ENCODE results near the gene FADS1. TPM values are rescaled to one million over a fixed set of nuclear protein-coding genes. Genes with fewer than 3 reads are reported as not detected.

The FADS1 gene
- total RNA-seq: 100 to 1,000 TPM in 1 of 4 donors, 10 to 100 TPM in 3; 25.4 to 209 (median 62.5) TPM

DNA sequence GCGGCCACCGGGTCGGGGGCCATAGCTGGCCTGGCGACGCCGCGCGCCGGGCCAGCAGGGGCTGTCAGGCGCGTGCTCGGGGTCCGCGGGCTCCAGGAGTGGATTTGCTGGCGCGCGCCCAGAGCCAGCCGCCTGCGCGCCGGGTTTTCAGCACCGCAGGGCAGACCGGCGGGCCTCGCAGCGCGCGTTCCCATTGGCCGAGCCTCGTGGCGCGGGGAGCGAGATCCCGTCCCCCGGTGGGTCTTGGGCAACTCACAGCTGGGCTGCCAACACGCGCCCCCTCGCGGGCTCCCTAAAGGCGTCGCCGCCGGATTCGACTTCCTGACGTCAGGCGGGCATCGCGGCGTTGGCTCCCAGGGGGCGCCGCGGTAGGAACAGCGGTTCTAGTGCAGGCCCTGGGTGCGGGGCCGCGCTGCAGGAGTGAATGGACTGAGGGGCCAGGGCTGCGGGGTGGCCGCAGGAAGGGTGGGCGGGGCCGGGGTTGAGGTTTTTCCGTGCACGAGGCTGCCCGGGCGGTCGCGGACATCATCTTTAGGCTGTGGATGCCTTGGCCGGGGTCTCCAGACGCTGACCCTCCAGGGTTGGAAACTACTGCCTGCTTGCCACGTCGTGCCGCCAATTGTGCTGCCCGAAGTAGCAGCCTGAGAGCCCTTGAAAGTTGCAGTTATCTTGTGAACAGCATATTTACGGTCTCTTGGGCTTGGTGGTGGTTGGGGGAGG lies at the start of gene FADS1:
TSS of gene FADS1 (minus strand) at position 268 of the 720 bp plus-strand sequence. CDS start at position 194, 74 bp downstream.
- peak; percentile 40 to 62 for TF ChIP-seq POLR2A (IDR thresholded peaks at IDR 0.05)
- TF ChIP-seq, protein P1, sequence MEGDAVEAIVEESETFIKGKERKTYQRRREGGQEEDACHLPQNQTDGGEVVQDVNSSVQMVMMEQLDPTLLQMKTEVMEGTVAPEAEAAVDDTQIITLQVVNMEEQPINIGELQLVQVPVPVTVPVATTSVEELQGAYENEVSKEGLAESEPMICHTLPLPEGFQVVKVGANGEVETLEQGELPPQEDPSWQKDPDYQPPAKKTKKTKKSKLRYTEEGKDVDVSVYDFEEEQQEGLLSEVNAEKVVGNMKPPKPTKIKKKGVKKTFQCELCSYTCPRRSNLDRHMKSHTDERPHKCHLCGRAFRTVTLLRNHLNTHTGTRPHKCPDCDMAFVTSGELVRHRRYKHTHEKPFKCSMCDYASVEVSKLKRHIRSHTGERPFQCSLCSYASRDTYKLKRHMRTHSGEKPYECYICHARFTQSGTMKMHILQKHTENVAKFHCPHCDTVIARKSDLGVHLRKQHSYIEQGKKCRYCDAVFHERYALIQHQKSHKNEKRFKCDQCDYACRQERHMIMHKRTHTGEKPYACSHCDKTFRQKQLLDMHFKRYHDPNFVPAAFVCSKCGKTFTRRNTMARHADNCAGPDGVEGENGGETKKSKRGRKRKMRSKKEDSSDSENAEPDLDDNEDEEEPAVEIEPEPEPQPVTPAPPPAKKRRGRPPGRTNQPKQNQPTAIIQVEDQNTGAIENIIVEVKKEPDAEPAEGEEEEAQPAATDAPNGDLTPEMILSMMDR (IDR thresholded peaks at IDR 0.05 in 4 of 5, conservative IDR thresholded peaks at IDR 0.05 in 1 of 5): peak in 3 of 5 experiments; percentile 33 to 50 (median 48)
- no peaks in the 10 kb centered on the region for H3K27me3 ChIP-seq
- DNase-seq (peak; percentile 57 to 79), ATAC-seq (peak; percentile 17 to 25)
- H3K4me3 ChIP-seq: peak within 1 kb of the TSS; percentile 64 to 88 (median 80)
- intact Hi-C loops (cut with DNase I; ENCODE audit: low total_unique reads): loop anchor here (1.0 to 5.0 kb wide), 2 partner anchors 25 to 155 kb away; partner anchors contain the start of genes FEN1 and TMEM258
- H3K4me1 ChIP-seq: peaks cover 11 to 17% of the 10 kb centered on the region in 2 donors
- in situ Hi-C loops (cut with MboI; ENCODE audit: low sequenced_read_pairs in 4 of 4): no loop called here
- peak within 1 kb of the TSS; percentile 87 to 92 (median 90) for H3K27ac ChIP-seq
- H3K36me3 ChIP-seq: no peaks in the 10 kb centered on the region
- no peaks in the 10 kb centered on the region for H3K9me3 ChIP-seq

DNA sequence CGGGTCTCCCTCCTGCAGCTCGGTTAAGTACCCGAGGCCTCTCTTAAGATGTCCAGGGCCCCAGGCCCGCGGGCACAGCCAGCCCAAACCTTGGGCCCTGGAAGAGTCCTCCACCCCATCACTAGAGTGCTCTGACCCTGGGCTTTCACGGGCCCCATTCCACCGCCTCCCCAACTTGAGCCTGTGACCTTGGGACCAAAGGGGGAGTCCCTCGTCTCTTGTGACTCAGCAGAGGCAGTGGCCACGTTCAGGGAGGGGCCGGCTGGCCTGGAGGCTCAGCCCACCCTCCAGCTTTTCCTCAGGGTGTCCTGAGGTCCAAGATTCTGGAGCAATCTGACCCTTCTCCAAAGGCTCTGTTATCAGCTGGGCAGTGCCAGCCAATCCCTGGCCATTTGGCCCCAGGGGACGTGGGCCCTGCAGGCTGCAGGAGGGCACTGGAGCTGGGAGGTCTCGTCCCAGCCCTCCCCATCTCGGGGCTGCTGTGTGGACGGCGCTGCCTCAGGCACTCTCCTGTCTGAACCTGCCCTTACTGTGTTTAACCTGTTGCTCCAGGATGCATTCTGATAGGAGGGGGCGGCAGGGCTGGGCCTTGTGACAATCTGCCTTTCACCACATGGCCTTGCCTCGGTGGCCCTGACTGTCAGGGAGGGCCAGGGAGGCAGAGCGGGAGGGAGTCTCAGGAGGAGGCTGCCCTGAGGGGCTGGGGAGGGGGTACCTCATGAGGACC lies 49.6 kb upstream of the FADS1 start:
- H3K27ac ChIP-seq: no peak overlapping the region
- no peaks in the 10 kb centered on the region for H3K9me3 ChIP-seq
- no peak overlapping the region for H3K4me3 ChIP-seq
- in situ Hi-C loops (cut with MboI; ENCODE audit: low sequenced_read_pairs in 4 of 4) (no loop called here), intact Hi-C loops (cut with DNase I; ENCODE audit: low total_unique reads) (no loop called here)
- H3K36me3 ChIP-seq: no peaks in the 10 kb centered on the region
- DNase-seq (no peak), ATAC-seq (no peak)
- TF ChIP-seq, protein P1 (IDR thresholded peaks at IDR 0.05 in 4 of 5, conservative IDR thresholded peaks at IDR 0.05 in 1 of 5): no peak
- TF ChIP-seq POLR2A (IDR thresholded peaks at IDR 0.05): no peak
- no peaks in the 10 kb centered on the region for H3K4me1 ChIP-seq
- H3K27me3 ChIP-seq: no peaks in the 10 kb centered on the region

GRCh38 chr11:61864814-61865775 lies 48.3 kb upstream of the FADS1 start:
- no peaks in the 10 kb centered on the region for H3K9me3 ChIP-seq
- DNase-seq: no peak
- no peaks in the 10 kb centered on the region for H3K4me1 ChIP-seq
- ATAC-seq: no peak
- no peak for TF ChIP-seq POLR2A (IDR thresholded peaks at IDR 0.05)
- TF ChIP-seq, protein P1 (IDR thresholded peaks at IDR 0.05 in 4 of 5, conservative IDR thresholded peaks at IDR 0.05 in 1 of 5): no peak
- H3K27me3 ChIP-seq: no peaks in the 10 kb centered on the region
- H3K36me3 ChIP-seq: no peaks in the 10 kb centered on the region
- intact Hi-C loops (cut with DNase I; ENCODE audit: low total_unique reads) (no loop called here), in situ Hi-C loops (cut with MboI; ENCODE audit: low sequenced_read_pairs in 4 of 4) (no loop called here)
- H3K4me3 ChIP-seq: no peak overlapping the region
- H3K27ac ChIP-seq: no peak overlapping the region

GRCh38 chr11:61863548-61864081 lies 46.8 kb upstream of the FADS1 start:
- DNase-seq (no peak), ATAC-seq (no peak)
- no peaks in the 10 kb centered on the region for H3K36me3 ChIP-seq

More at GRCh38 chr11:61863548-61864081, 46.8 kb upstream of the FADS1 start:
- H3K4me3 ChIP-seq: no peak overlapping the region
- H3K4me1 ChIP-seq: no peaks in the 10 kb centered on the region
- in situ Hi-C loops (cut with MboI; ENCODE audit: low sequenced_read_pairs in 4 of 4): no loop called here
- TF ChIP-seq, protein P1 (IDR thresholded peaks at IDR 0.05 in 4 of 5, conservative IDR thresholded peaks at IDR 0.05 in 1 of 5): no peak
- TF ChIP-seq POLR2A (IDR thresholded peaks at IDR 0.05): no peak
- no peak overlapping the region for H3K27ac ChIP-seq
- H3K9me3 ChIP-seq: no peaks in the 10 kb centered on the region
- H3K27me3 ChIP-seq: no peaks in the 10 kb centered on the region
- intact Hi-C loops (cut with DNase I; ENCODE audit: low total_unique reads): no loop called here

All from gastrocnemius medialis (tissue), 4 donors.